ENCODE measurements around the gene ATP6V1G2. TPM values are rescaled to one million over a fixed set of nuclear protein-coding genes. Genes with fewer than 3 reads are reported as not detected.

Gene ATP6V1G2
- total RNA-seq, 1 experiment from 2014 or later, result 3.1 TPM

DNA sequence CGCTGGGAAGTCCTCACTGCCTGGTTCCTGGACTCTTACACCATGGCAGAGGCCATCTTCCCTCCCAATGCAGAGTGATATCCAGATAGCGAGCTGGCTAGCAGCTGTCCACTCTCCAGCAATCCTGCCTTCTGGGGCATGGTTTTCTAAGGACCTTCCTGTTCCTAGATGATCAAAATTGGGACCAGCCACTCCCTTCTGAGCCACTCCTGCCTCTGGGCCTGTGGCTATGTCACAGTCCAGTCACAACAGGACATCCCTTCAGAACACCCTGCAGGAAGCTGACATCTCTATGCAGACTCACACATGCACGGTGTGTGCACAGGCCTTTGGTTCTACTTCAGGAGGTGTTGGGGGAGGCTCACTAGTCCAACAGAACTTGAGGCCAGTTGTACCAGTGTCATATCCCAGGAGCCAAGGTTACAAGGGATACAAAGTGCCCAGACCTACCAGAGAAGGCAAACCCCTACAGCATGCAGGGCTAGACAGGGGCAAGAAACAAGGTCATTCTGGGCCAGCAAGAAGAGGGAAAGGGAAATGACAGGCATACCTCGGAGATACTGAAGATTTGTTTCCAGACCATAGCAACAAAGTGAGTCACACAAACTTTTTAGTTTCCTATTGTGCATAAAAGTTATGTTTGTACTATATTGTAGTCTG is 20.3 kb downstream of the ATP6V1G2 start:
- H3K27me3 ChIP-seq (replicated peaks; ENCODE audit: insufficient read depth, low read depth, low read length, poor library complexity), result no peaks in the 10 kb centered on the region
- TF ChIP-seq EZH2 (IDR thresholded peaks at IDR 0.05; ENCODE audit: borderline replicate concordance, low read depth, low read length, poor library complexity, severe bottlenecking), result no peak
- TF ChIP-seq, protein P1, sequence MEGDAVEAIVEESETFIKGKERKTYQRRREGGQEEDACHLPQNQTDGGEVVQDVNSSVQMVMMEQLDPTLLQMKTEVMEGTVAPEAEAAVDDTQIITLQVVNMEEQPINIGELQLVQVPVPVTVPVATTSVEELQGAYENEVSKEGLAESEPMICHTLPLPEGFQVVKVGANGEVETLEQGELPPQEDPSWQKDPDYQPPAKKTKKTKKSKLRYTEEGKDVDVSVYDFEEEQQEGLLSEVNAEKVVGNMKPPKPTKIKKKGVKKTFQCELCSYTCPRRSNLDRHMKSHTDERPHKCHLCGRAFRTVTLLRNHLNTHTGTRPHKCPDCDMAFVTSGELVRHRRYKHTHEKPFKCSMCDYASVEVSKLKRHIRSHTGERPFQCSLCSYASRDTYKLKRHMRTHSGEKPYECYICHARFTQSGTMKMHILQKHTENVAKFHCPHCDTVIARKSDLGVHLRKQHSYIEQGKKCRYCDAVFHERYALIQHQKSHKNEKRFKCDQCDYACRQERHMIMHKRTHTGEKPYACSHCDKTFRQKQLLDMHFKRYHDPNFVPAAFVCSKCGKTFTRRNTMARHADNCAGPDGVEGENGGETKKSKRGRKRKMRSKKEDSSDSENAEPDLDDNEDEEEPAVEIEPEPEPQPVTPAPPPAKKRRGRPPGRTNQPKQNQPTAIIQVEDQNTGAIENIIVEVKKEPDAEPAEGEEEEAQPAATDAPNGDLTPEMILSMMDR (conservative IDR thresholded peaks at IDR 0.05; ENCODE audit: low read depth, low read length), result no peak
- H3K36me3 ChIP-seq (ENCODE audit: insufficient read depth, low read length, poor library complexity, severe bottlenecking), result peaks cover 13% of the 10 kb centered on the region
- no peaks in the 10 kb centered on the region for H3K4me1 ChIP-seq (ENCODE audit: insufficient read depth, low read length, poor library complexity, severe bottlenecking)
- H3K9me3 ChIP-seq (ENCODE audit: low read depth, low read length, poor library complexity, severe bottlenecking), result no peaks in the 10 kb centered on the region
- no peak overlapping the region for H3K4me3 ChIP-seq (ENCODE audit: low read depth, low read length, poor library complexity, severe bottlenecking)
- H3K27ac ChIP-seq (ENCODE audit: low read depth, low read length, poor library complexity, severe bottlenecking), result no peak overlapping the region
- POLR2A ChIA-PET (ENCODE audit: low non-redundant PET), result interaction anchor here (0.6 kb wide), 1 partner anchor 13 kb away, joined by 3 read pairs; no protein-coding TSS in a partner anchor
- no peak for DNase-seq (ENCODE audit: low spot score)
- CTCF ChIA-PET, result interaction anchor here (0.7 kb wide), 1 partner anchor 395 kb away, joined by 4 read pairs; no protein-coding TSS in a partner anchor
- no TSS peak for BruUV-seq (replicated peaks)
- intact Hi-C loops (cut with micrococcal nuclease; ENCODE audit: unreplicated experiment), result no loop called here

DNA sequence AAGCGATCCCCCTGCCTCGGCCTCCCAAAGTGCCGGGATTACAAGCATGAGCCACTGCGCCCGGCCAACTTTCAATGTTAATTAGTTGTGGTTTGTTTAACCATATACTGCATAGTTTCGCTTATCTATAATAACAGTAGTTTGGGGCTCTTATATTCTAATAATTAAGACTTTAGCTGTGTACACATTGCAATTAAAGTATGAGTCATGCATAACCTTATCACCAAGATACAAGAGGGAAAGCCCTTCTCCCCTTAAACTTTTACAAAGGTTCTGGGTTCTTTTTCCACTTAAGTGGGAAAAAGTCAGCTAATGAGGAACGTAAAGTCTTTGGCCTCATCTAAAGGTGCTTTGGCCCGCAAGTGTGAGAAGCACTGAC is 20.9 kb downstream of the ATP6V1G2 start:
- peaks cover 8% of the 10 kb centered on the region for H3K36me3 ChIP-seq (ENCODE audit: insufficient read depth, low read length, poor library complexity, severe bottlenecking)
- H3K9me3 ChIP-seq (ENCODE audit: low read depth, low read length, poor library complexity, severe bottlenecking), result no peaks in the 10 kb centered on the region
- no peak for TF ChIP-seq EZH2 (IDR thresholded peaks at IDR 0.05; ENCODE audit: borderline replicate concordance, low read depth, low read length, poor library complexity, severe bottlenecking)
- TF ChIP-seq, protein P1 (conservative IDR thresholded peaks at IDR 0.05; ENCODE audit: low read depth, low read length), result no peak
- no peak for DNase-seq (ENCODE audit: low spot score)
- H3K27ac ChIP-seq (ENCODE audit: low read depth, low read length, poor library complexity, severe bottlenecking), result no peak overlapping the region
- POLR2A ChIA-PET (ENCODE audit: low non-redundant PET), result interaction anchor here (0.6 kb wide), 1 partner anchor 13 kb away, joined by 3 read pairs; no protein-coding TSS in a partner anchor
- no peak overlapping the region for H3K4me3 ChIP-seq (ENCODE audit: low read depth, low read length, poor library complexity, severe bottlenecking)
- no peaks in the 10 kb centered on the region for H3K4me1 ChIP-seq (ENCODE audit: insufficient read depth, low read length, poor library complexity, severe bottlenecking)
- H3K27me3 ChIP-seq (replicated peaks; ENCODE audit: insufficient read depth, low read depth, low read length, poor library complexity), result no peaks in the 10 kb centered on the region
- CTCF ChIA-PET, result interaction anchor here (0.7 kb wide), 2 partner anchors 395 to 872 kb away, joined by 4 read pairs; no protein-coding TSS in a partner anchor
- no TSS peak for BruUV-seq (replicated peaks)
- intact Hi-C loops (cut with micrococcal nuclease; ENCODE audit: unreplicated experiment), result no loop called here

GRCh38 chr6:31521835-31522234 is 24.6 kb downstream of the ATP6V1G2 start:
- no peak for DNase-seq (ENCODE audit: low spot score)
- ChIA-PET CTCF (no interaction called here), POLR2A (ENCODE audit: low non-redundant PET) (no interaction called here)
- Histone ChIP-seq H3K4me1 (ENCODE audit: insufficient read depth, low read length, poor library complexity, severe bottlenecking) (no peaks in the 10 kb centered on the region), H3K27ac (ENCODE audit: low read depth, low read length, poor library complexity, severe bottlenecking) (no peak overlapping the region), H3K4me3 (ENCODE audit: low read depth, low read length, poor library complexity, severe bottlenecking) (no peak overlapping the region), H3K36me3 (ENCODE audit: insufficient read depth, low read length, poor library complexity, severe bottlenecking) (no peaks in the 10 kb centered on the region), H3K9me3 (ENCODE audit: low read depth, low read length, poor library complexity, severe bottlenecking) (no peaks in the 10 kb centered on the region), H3K27me3 (replicated peaks; ENCODE audit: insufficient read depth, low read depth, low read length, poor library complexity) (no peaks in the 10 kb centered on the region)
- BruUV-seq (replicated peaks), result no TSS peak
- intact Hi-C loops (cut with micrococcal nuclease; ENCODE audit: unreplicated experiment), result no loop called here
- TF ChIP-seq EZH2 (IDR thresholded peaks at IDR 0.05; ENCODE audit: borderline replicate concordance, low read depth, low read length, poor library complexity, severe bottlenecking), result no peak
- TF ChIP-seq, protein P1 (conservative IDR thresholded peaks at IDR 0.05; ENCODE audit: low read depth, low read length), result no peak

Measured in A673 (cell line).